ENCODE results near the gene METTL25B. TPM values are rescaled to one million over a fixed set of nuclear protein-coding genes. Genes with fewer than 3 reads are reported as not detected.

METTL25B gene
- total and polyA plus RNA-seq, 2 of the 13 experiments (the other 11 are each of a cell fraction or from before 2014, with no cell fraction given) = 11.9 to 24.0 TPM

DNA sequence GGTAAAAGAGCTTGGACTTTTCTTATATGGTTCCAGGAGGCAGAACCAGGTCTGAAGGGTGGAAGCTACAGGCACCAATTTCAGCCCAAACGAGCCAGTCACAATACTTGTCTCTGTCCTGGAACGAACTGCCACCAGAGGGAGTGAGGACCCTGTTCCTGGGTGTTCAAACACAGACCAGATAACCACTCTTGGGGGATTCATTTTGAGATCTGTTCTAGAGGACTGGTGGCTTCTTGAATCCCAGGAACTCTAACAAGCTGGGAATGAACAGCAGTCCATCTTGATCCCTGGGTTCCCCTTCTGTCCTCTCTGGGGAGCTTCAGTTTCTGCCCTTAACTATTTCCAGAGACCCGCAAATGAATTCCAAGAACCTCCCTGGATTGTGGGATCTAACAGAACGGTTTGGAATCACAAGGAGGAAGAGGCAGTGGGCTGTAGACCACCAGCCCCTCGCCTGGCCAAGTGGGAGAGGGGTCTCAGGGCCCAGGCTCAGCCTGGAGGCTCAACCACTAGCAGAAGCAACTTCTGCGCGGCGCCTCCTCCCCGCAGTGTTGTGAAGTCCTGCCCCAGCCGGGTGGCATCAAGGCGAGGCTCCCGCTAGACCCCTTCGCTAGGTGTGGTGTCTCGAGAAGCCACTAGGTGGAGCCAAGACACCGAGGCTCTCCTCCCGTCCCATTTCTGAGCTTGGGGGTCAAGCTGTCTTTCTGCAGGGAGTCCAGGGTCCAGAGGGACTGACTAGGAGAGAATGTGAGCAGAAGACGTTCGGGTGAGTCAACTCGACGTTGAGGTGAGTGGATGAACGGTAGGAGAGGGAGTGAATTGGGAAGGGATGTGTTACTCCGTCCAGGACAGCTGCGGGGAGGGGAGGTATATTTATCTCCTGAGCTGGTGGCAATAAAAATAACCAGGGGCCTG lies 39.0 kb upstream of the METTL25B start (continued):
- no peak for TF ChIP-seq ARID3A (IDR thresholded peaks at IDR 0.05; ENCODE audit: low read depth, low read length)
- TF ChIP-seq TFDP2 (CRISPR knock-in tag; IDR thresholded peaks at IDR 0.05) = 0 out of 2 replicates have a peak, but pooled peaks have one; percentile 26
- 0 out of 2 replicates have a peak, but pooled peaks have one; percentile 48 for TF ChIP-seq UBTF (CRISPR knock-in tag; IDR thresholded peaks at IDR 0.05)
- TF ChIP-seq, protein P1, sequence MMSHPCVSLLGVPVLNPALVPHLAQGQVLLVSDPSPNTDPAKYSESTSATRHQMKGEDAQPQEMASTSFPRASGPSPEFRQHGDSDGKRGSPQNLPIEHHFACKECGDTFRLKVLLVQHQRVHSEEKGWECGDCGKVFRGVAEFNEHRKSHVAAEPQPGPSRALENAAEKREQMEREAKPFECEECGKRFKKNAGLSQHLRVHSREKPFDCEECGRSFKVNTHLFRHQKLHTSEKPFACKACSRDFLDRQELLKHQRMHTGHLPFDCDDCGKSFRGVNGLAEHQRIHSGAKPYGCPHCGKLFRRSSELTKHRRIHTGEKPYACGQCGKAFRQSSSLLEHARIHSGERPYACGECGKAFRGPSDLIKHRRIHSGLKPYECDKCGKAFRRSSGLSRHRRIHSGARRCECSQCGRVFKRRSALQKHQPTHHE (CRISPR knock-in tag; IDR thresholded peaks at IDR 0.05; ENCODE audit: borderline replicate concordance) = no peak
- TF ChIP-seq FOXP1 (IDR thresholded peaks at IDR 0.05) = no peak
- TF ChIP-seq FOXP1 (CRISPR knock-in tag; IDR thresholded peaks at IDR 0.05) = no peak
- TF ChIP-seq, protein P2, sequence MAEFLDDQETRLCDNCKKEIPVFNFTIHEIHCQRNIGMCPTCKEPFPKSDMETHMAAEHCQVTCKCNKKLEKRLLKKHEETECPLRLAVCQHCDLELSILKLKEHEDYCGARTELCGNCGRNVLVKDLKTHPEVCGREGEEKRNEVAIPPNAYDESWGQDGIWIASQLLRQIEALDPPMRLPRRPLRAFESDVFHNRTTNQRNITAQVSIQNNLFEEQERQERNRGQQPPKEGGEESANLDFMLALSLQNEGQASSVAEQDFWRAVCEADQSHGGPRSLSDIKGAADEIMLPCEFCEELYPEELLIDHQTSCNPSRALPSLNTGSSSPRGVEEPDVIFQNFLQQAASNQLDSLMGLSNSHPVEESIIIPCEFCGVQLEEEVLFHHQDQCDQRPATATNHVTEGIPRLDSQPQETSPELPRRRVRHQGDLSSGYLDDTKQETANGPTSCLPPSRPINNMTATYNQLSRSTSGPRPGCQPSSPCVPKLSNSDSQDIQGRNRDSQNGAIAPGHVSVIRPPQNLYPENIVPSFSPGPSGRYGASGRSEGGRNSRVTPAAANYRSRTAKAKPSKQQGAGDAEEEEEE (CRISPR knock-in tag; IDR thresholded peaks at IDR 0.05; ENCODE audit: borderline replicate concordance) = no peak
- TF ChIP-seq RFXANK (CRISPR knock-in tag; IDR thresholded peaks at IDR 0.05) = no peak
- peak; percentile 68; the same call in 1 of the 2 replicates for TF ChIP-seq MAZ (IDR thresholded peaks at IDR 0.05; ENCODE audit: borderline replicate concordance, low read depth, low read length)
- no peak for TF ChIP-seq MAZ (CRISPR knock-in tag; IDR thresholded peaks at IDR 0.05; ENCODE audit: low read depth)
- TF ChIP-seq SNRNP70 (IDR thresholded peaks at IDR 0.05; ENCODE audit: low read depth, low read length) = no peak
- no peak for TF ChIP-seq ATF6 (CRISPR knock-in tag; conservative IDR thresholded peaks at IDR 0.05)
- TF ChIP-seq ZEB1 (IDR thresholded peaks at IDR 0.05; ENCODE audit: insufficient replicate concordance, low read depth) = no peak
- no peak for TF ChIP-seq ZSCAN21 (CRISPR knock-in tag; IDR thresholded peaks at IDR 0.05; ENCODE audit: borderline replicate concordance)
- TF ChIP-seq ZNF589 (CRISPR knock-in tag; conservative IDR thresholded peaks at IDR 0.05) = no peak
- TF ChIP-seq KMT2B (CRISPR knock-in tag; IDR thresholded peaks at IDR 0.05) = 0 out of 2 replicates have a peak, but pooled peaks have one; percentile 36
- no peak for TF ChIP-seq ZNF781 (CRISPR knock-in tag; IDR thresholded peaks at IDR 0.05; ENCODE audit: borderline replicate concordance, not compliant biosample characterization)
- TF ChIP-seq ELF3 (CRISPR knock-in tag; IDR thresholded peaks at IDR 0.05) = 0 out of 2 replicates have a peak, but pooled peaks have one; percentile 35

Data from HepG2 (cell line).